AG04450 (cell line): ENCODE data around the gene REST. TPM values are rescaled to one million over a fixed set of nuclear protein-coding genes. Genes with fewer than 3 reads are reported as not detected.
A peak's percentile ranks its signal among the peaks of the same experiment; 100 is the strongest.

ENCODE experiments used
- CTCF ChIA-PET: fragments of 300-600, 350-600 bp; formaldehyde crosslinking; extraction: SDS; loops from one replicate; lab custom pipeline; 2022; ENCODE audit warnings: antibody characterized with exemption, inconsistent platforms; lab: Charles Lee
- POLR2A ChIA-PET: fragments of 350-600 bp; formaldehyde crosslinking; extraction: SDS; loops from one replicate; lab custom pipeline; 2021; ENCODE audit warnings: antibody characterized with exemption, inconsistent platforms; lab: Yijun Ruan, JAX
- DNase-seq: peaks from one replicate; pipeline ENCODE4 v3.0.0-alpha.2; 2011; ENCODE audit warnings: low read depth, low spot score
- H3K27ac ChIP-seq: one replicate; pipeline ENCODE4 v1.5.1; 2012; ENCODE audit warnings: low read depth, low read length, control low read depth
- H3K27me3 ChIP-seq: one replicate; pipeline ENCODE4 v1.6.0; 2012; ENCODE audit warnings: low read length; ENCODE audit not compliant: control insufficient read depth, insufficient read depth
- H3K4me3 ChIP-seq: 2 replicates; pipeline ENCODE4 v1.5.1; 2011; ENCODE audit warnings: mild to moderate bottlenecking, low read depth, low read length, control low read depth
- H3K9me3 ChIP-seq: 2 replicates; pipeline ENCODE4 v1.5.1; 2012; ENCODE audit warnings: low read length; ENCODE audit not compliant: control insufficient read depth, insufficient read depth
- CTCF ChIP-seq: IDR thresholded peaks from 2 replicates; pipeline ENCODE4 v1.5.1; 2011; ENCODE audit warnings: low read depth, low read length, control low read depth, inconsistent platforms
- polyA plus RNA-seq: library from polyadenylated mRNA; depleted of rRNA; stranded (reverse); fragments of >200 nt; gene quantifications from 2 replicates; pipeline ENCODE4 v1.2.3, GENCODE V29; 2011

The REST gene
- polyA plus RNA-seq, 1 experiment: 30.6 TPM

GRCh38 chr4:56940971-56941370 is 33.3 kb downstream of the REST start:
- no peak overlapping the region for H3K4me3 ChIP-seq
- no peaks in the 10 kb centered on the region for H3K9me3 ChIP-seq
- no peak for TF ChIP-seq CTCF
- no peak overlapping the region for H3K27ac ChIP-seq
- no peaks in the 10 kb centered on the region for H3K27me3 ChIP-seq
- ChIA-PET CTCF (no interaction called here), POLR2A (interaction anchor here (0.7 to 1.1 kb wide), 2 partner anchors 14 to 32 kb away, joined by 3 to 5 read pairs; no protein-coding TSS in a partner anchor)
- DNase-seq: no peak

- POLR2A ChIA-PET: interaction anchor here (0.7 to 1.1 kb wide), 2 partner anchors 14 to 33 kb away, joined by 3 to 5 read pairs; no protein-coding TSS in a partner anchor
- no peak for TF ChIP-seq CTCF
- H3K27ac ChIP-seq: no peak overlapping the region
- CTCF ChIA-PET: no interaction called here
- H3K9me3 ChIP-seq: no peaks in the 10 kb centered on the region
- no peak overlapping the region for H3K4me3 ChIP-seq
- DNase-seq: no peak
- no peaks in the 10 kb centered on the region for H3K27me3 ChIP-seq
Measured at GRCh38 chr4:56941403-56941802, 33.7 kb downstream of the REST start.

- DNase-seq: no peak
- Histone ChIP-seq H3K4me3 (no peak overlapping the region), H3K27ac (no peak overlapping the region), H3K9me3 (no peaks in the 10 kb centered on the region), H3K27me3 (no peaks in the 10 kb centered on the region)
- no peak for TF ChIP-seq CTCF
- ChIA-PET POLR2A (no interaction called here), CTCF (no interaction called here)
Measured at GRCh38 chr4:56953680-56954520, 46.2 kb downstream of the REST start.

- 0 out of 2 replicates have a peak overlapping the region, but pooled peaks have one; percentile 3 for H3K4me3 ChIP-seq
- no peak for TF ChIP-seq CTCF
- CTCF ChIA-PET: no interaction called here
Measured at GRCh38 chr4:56958111-56958517, 50.4 kb downstream of the REST start.

GRCh38 chr4:56959100-56959499 is 51.4 kb downstream of the REST start:
- DNase-seq: no peak
- TF ChIP-seq CTCF: no peak
- ChIA-PET CTCF (interaction anchor here (0.7 kb wide), 1 partner anchor 74 kb away, joined by 4 read pairs; no protein-coding TSS in a partner anchor), POLR2A (no interaction called here)
- H3K9me3 ChIP-seq: no peaks in the 10 kb centered on the region
- no peak overlapping the region for H3K27ac ChIP-seq
- no peaks in the 10 kb centered on the region for H3K27me3 ChIP-seq
- no peak overlapping the region for H3K4me3 ChIP-seq

More at GRCh38 chr4:56958111-56958517, 50.4 kb downstream of the REST start:
- Histone ChIP-seq H3K27me3 (no peaks in the 10 kb centered on the region), H3K27ac (peak overlapping the region; percentile 75), H3K9me3 (no peaks in the 10 kb centered on the region)
- DNase-seq: peak; percentile 96
- POLR2A ChIA-PET: interaction anchor here (0.6 to 1.3 kb wide), 5 partner anchors 20 to 571 kb away, joined by 3 to 14 read pairs (median 4); partner anchors contain the start of genes AASDH, NOA1 and POLR2B
